Sigmoid colon (tissue), 7 donors: ENCODE data around the gene CFAP46. TPM values are rescaled to one million over a fixed set of nuclear protein-coding genes. Genes with fewer than 3 reads are reported as not detected.

Experiments
- DNase-seq: peaks from one replicate; pipeline ENCODE4 v3.0.0-alpha.2; 2019
- H3K27ac ChIP-seq, 4 donors: fragments of 200-600 bp; sonication (generic); one replicate each; pipeline ENCODE4 v1.5.1; 2016 to 2019; ENCODE audit warnings: mild to moderate bottlenecking in 1 of 4
- H3K27me3 ChIP-seq, 3 donors: fragments of 200-600 bp; sonication (generic); one replicate each; pipeline ENCODE4 v1.5.1; 2019; ENCODE audit warnings: mild to moderate bottlenecking in 1 of 3
- H3K36me3 ChIP-seq, 4 donors: fragments of 200-600 bp; sonication (generic); one replicate each; pipeline ENCODE4 v1.5.1; 2016 to 2019
- H3K4me1 ChIP-seq, 4 donors: fragments of 200-600 bp; sonication (generic); one replicate each; pipeline ENCODE4 v1.5.1; 2017 to 2019
- H3K4me3 ChIP-seq, 4 donors: fragments of 200-600 bp; sonication (generic); one replicate each; pipeline ENCODE4 v1.5.1; 2017 to 2019; ENCODE audit warnings: mild to moderate bottlenecking in 2 of 4, moderate library complexity in 1 of 4
- H3K9me3 ChIP-seq, 4 donors: fragments of 200-600 bp in 3 of 4; sonication (generic) in 3 of 4; one replicate each; pipeline versions ENCODE4 v1.5.1 to v1.6.1; 2013 to 2019
- EP300 ChIP-seq, 4 donors: sonication (generic); formaldehyde crosslinking; IDR thresholded peaks; one replicate each; pipeline ENCODE4 v1.6.1; 2017; ENCODE audit warnings: antibody characterized with exemption in 4 of 4
- POLR2A ChIP-seq, 2 donors: fragments of 450-650 bp; IDR thresholded peaks; one replicate each; pipeline ENCODE4 v1.6.1; 2016; ENCODE audit warnings: antibody characterized with exemption in 2 of 2, mild to moderate bottlenecking in 2 of 2, moderate library complexity in 2 of 2
- POLR2AphosphoS5 ChIP-seq, 4 donors: sonication (generic); formaldehyde crosslinking; IDR thresholded peaks; one replicate each; pipeline ENCODE4 v1.6.1; 2017; ENCODE audit warnings: antibody characterized with exemption in 4 of 4
- WGBS, 2 donors: extraction: QIAGEN DNeasy Blood & Tissue Kit; methylation state at CpG; one replicate each; pipeline ENCODE4 v1.1.7; 2013; 5-methylcytosine and 5-hydroxymethylcytosine counted together
- intact Hi-C: fragments of 100-400 bp; cut with DNase I; formaldehyde crosslinking; loops from one replicate; pipeline ENCODE4 v1.15.1; 2023
- polyA plus RNA-seq, 3 donors: library from polyadenylated mRNA; stranded (reverse); fragments of 200-250 nt; gene quantifications; one replicate each; pipeline ENCODE4 v1.2.3, GENCODE V29; 2013
- total RNA-seq, 4 donors: library from RNA; depleted of rRNA; stranded (reverse); fragments of >200 nt; gene quantifications; one replicate each; pipeline ENCODE4 v1.1.0, GENCODE V29; 2016
- TF ChIP-seq, protein P1 (sequence below), 4 experiments: fragments of 450-650 bp in 3 of 4; fragments of 200-600 bp in 1 of 4; IDR thresholded peaks; one replicate each; pipeline ENCODE4 v1.5.1; 2016 to 2019; ENCODE audit warnings: antibody characterized with exemption in 4 of 4, mild to moderate bottlenecking in 3 of 4, moderate library complexity in 2 of 4
- donor health status: healthy with polysubstance abuse.
- donor health status: Bipolar disorder and iron deficiency.
- donor health status: healthy.

The CFAP46 gene
- total and polyA plus RNA-seq, 7 donors, result 0.10 to 1.7 (median 0.38) TPM; not detected in 3

DNA sequence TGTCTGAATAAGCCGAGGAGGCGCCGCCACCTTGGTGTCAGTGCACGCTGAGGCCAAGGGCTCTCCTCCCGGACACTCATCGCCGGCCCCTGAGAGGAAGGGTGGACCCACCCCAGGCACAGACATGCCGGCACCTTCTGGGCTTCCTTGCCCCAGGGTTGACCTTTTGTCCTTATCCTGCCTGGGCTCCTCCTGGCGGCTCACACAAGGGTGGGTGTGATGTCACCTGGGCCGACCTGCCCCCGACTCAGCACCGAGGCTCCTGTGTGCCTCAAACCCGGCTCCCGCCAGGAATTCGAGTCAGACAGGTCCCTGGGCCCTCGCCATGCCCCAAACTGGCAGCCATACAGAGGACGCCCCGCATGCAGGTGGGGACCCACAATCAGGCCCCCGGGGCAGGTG is 17.7 kb upstream of the CFAP46 start:
- TF ChIP-seq EP300 (IDR thresholded peaks at IDR 0.05), result no peak
- TF ChIP-seq, protein P1, sequence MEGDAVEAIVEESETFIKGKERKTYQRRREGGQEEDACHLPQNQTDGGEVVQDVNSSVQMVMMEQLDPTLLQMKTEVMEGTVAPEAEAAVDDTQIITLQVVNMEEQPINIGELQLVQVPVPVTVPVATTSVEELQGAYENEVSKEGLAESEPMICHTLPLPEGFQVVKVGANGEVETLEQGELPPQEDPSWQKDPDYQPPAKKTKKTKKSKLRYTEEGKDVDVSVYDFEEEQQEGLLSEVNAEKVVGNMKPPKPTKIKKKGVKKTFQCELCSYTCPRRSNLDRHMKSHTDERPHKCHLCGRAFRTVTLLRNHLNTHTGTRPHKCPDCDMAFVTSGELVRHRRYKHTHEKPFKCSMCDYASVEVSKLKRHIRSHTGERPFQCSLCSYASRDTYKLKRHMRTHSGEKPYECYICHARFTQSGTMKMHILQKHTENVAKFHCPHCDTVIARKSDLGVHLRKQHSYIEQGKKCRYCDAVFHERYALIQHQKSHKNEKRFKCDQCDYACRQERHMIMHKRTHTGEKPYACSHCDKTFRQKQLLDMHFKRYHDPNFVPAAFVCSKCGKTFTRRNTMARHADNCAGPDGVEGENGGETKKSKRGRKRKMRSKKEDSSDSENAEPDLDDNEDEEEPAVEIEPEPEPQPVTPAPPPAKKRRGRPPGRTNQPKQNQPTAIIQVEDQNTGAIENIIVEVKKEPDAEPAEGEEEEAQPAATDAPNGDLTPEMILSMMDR (IDR thresholded peaks at IDR 0.05), result no peak
- TF ChIP-seq POLR2A (IDR thresholded peaks at IDR 0.05), result no peak
- TF ChIP-seq POLR2AphosphoS5 (IDR thresholded peaks at IDR 0.05), result no peak
- Histone ChIP-seq H3K27ac (no peak overlapping the region), H3K27me3 (peaks cover 0 to 12% (median 0%) of the 10 kb centered on the region in 3 donors), H3K4me3 (no peak overlapping the region), H3K9me3 (no peaks in the 10 kb centered on the region), H3K36me3 (no peaks in the 10 kb centered on the region), H3K4me1 (peaks cover 0 to 13% (median 11%) of the 10 kb centered on the region in 4 donors)
- intact Hi-C loops, result no loop called here
- peak; percentile 58 for DNase-seq
- 66 to 78% methylated on average over 19 of the region's 19 CpGs for WGBS, 2 donors

DNA sequence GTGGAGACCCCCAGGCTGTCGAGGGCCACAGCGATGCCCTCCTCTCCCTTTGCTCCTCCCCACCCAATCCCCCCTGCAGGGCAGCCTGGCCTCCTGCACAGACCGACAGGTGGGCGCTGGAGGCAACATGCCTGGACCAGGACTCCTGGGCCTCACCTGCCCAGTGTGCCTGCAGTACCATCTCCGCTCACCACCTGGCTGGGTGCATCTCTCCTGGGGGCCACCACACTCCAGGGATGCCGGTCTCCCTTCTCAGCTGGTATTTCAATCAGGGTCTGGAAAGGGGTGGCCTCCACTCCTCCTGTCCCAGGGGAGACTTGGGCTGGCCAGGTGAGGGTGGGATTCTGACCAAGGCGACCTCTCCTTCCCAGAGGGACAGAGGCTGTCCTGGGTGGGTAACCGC is 17.2 kb upstream of the CFAP46 start:
- Histone ChIP-seq H3K4me3 (no peak overlapping the region), H3K4me1 (peaks cover 0 to 13% (median 11%) of the 10 kb centered on the region in 4 donors), H3K27me3 (peaks cover 0 to 8% (median 0%) of the 10 kb centered on the region in 3 donors), H3K27ac (no peak overlapping the region), H3K36me3 (no peaks in the 10 kb centered on the region), H3K9me3 (no peaks in the 10 kb centered on the region)
- 86 to 89% methylated on average over 8 of the region's 8 CpGs for WGBS, 2 donors
- intact Hi-C loops, result no loop called here
- DNase-seq, result no peak
- TF ChIP-seq POLR2A (IDR thresholded peaks at IDR 0.05) (no peak), POLR2AphosphoS5 (IDR thresholded peaks at IDR 0.05) (no peak), EP300 (IDR thresholded peaks at IDR 0.05) (no peak)
- TF ChIP-seq, protein P1 (IDR thresholded peaks at IDR 0.05), result no peak

DNA sequence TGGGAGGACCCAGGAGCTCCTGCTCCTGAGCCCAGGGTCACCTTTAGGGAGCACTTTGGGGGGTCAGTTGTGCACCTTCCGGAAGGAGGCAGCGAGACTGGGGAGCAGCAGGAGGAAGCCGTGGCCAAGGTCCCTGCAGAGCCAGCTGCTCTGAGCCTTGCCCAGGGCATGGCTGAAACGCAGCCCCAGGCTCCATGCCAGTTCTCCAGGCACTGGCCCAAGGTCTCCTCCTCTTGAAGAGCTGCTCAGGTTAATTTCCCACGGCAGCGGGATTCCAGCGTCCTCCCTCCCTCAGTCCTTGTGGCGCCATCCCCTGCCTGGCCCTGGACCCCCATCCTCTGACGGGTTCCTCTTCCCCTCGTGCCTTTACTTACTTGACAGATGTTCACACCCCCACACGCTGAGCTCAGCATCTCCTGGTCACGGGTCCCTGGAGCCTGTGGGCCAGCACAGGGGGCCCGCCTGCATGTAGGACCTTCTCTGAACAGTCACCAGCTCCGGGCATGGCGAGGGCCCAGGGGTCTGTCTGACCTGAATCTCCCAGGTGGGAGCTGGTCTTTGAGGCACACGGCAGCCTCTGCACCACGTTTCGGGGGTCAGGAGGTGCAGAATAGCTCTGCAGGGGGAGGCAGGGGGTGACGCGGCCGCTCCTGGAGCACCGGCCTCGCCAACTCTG is 16.7 kb upstream of the CFAP46 start:
- Histone ChIP-seq H3K27ac (no peak overlapping the region), H3K36me3 (no peaks in the 10 kb centered on the region), H3K4me3 (no peak overlapping the region), H3K27me3 (peaks cover 0 to 3% (median 0%) of the 10 kb centered on the region in 3 donors), H3K9me3 (no peaks in the 10 kb centered on the region), H3K4me1 (peaks cover 0 to 13% (median 11%) of the 10 kb centered on the region in 4 donors)
- TF ChIP-seq, protein P1 (IDR thresholded peaks at IDR 0.05), result no peak
- TF ChIP-seq POLR2AphosphoS5 (IDR thresholded peaks at IDR 0.05) (no peak), POLR2A (IDR thresholded peaks at IDR 0.05) (no peak), EP300 (IDR thresholded peaks at IDR 0.05) (no peak)
- WGBS, 2 donors, result 61 to 82% methylated on average over 23 of the region's 23 CpGs
- intact Hi-C loops, result no loop called here
- peak; percentile 53 for DNase-seq

DNA sequence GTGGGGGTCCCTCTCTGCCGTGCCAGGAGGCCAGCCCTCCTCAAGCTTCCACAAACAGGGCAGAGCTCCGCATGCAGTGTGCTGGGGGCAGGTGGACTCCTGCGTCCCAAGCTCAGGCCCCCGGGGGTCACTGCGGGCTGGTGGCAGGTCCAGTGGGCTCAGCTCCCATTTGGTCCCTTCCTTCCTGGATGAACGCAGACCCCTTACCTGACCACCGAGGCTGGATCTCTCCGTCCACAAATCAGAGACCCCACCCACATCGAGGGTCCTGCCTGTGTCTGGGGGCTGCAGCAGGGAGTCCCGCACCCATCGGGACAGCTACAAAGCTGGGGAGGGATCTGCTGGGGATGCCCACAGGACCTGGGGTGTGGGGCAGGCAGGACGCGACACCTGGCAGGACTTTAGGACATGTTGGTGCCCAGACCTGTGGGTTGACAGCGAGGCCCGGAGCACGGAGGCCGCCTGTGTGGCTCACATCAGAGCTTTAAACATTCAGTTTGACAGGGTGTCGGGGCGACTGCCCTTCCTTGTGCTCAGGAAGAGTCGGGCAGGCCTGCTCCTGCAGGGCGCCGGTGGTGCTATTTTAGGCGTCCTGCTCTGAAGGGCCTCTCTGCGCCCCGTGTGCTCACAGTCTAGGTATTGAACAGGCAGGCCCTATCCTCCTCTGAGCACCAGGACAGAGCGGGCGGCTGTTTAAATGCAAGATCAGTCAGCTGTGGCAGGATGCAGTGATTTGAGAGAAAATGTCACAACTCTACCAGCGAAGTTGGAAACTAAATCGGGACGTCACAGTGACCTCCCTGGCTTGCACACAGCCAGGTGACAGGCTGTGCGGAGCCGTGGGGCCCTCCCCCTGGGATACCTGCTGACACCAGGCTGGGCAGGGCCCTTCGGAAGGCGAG is 15.9 kb upstream of the CFAP46 start:
- DNase-seq, result peak; percentile 46
- intact Hi-C loops, result no loop called here
- WGBS, 2 donors, result 79 to 89% methylated on average over 34 of the region's 34 CpGs
- TF ChIP-seq, protein P1 (IDR thresholded peaks at IDR 0.05), result no peak
- TF ChIP-seq POLR2A (IDR thresholded peaks at IDR 0.05), result no peak
- no peak for TF ChIP-seq POLR2AphosphoS5 (IDR thresholded peaks at IDR 0.05)
- TF ChIP-seq EP300 (IDR thresholded peaks at IDR 0.05), result no peak
- H3K9me3 ChIP-seq, result no peaks in the 10 kb centered on the region
- peaks cover 0 to 4% (median under 1%) of the 10 kb centered on the region in 3 donors for H3K27me3 ChIP-seq
- no peaks in the 10 kb centered on the region for H3K36me3 ChIP-seq
- peaks cover 0 to 13% (median 11%) of the 10 kb centered on the region in 4 donors for H3K4me1 ChIP-seq
- H3K4me3 ChIP-seq, result no peak overlapping the region
- no peak overlapping the region for H3K27ac ChIP-seq
